Thoracic aorta (tissue), 2 donors: ENCODE results near the gene ZFYVE1. TPM values are rescaled to one million over a fixed set of nuclear protein-coding genes. Genes with fewer than 3 reads are reported as not detected.

Experiments
- ATAC-seq: fragments of 150-250 bp; one replicate; pipeline ENCODE4 v1.8.0; 2017; ENCODE audit warnings: low read depth; ENCODE audit not compliant: insufficient number of reproducible peaks, low FRiP score
- DNase-seq: peaks from one replicate; pipeline ENCODE4 v3.0.0-alpha.2; 2020; ENCODE audit warnings: low spot score
- H3K27ac ChIP-seq, 2 donors: fragments of 200-600 bp; sonication (generic); 1 replicate in 1 of 2; 2 replicates in 1 of 2; pipeline ENCODE4 v1.5.1; 2016; ENCODE audit warnings: mild to moderate bottlenecking in 2 of 2, moderate library complexity in 2 of 2
- H3K27me3 ChIP-seq: fragments of 200-600 bp; sonication (generic); replicated peaks from 2 replicates; pipeline ENCODE4 v1.6.0; 2016; ENCODE audit warnings: mild to moderate bottlenecking; ENCODE audit not compliant: insufficient read depth
- H3K36me3 ChIP-seq: fragments of 200-600 bp; sonication (generic); one replicate; pipeline ENCODE4 v1.5.1; 2016
- H3K4me1 ChIP-seq, 2 donors: fragments of 200-600 bp; sonication (generic); 1 replicate in 1 of 2; 2 replicates in 1 of 2; pipeline versions ENCODE4 v1.5.1 to v1.6.0; 2016; ENCODE audit warnings: low read depth in 2 of 2, mild to moderate bottlenecking in 1 of 2; ENCODE audit not compliant: control insufficient read depth in 1 of 2
- H3K4me3 ChIP-seq: fragments of 200-600 bp; sonication (generic); 2 replicates; pipeline ENCODE4 v1.5.1; 2016; ENCODE audit warnings: mild to moderate bottlenecking
- H3K9me3 ChIP-seq: fragments of 200-600 bp; sonication (generic); 2 replicates; pipeline ENCODE4 v1.5.1; 2016
- CTCF ChIP-seq: fragments of 200-600 bp; sonication (generic); IDR thresholded peaks from one replicate; pipeline ENCODE4 v1.5.1; 2019; ENCODE audit warnings: antibody characterized with exemption
- total RNA-seq, 2 donors: library from RNA; depleted of rRNA; stranded (reverse); fragments of >200 nt; gene quantifications; one replicate each; pipeline versions ENCODE4 v1.1.0 to v1.2.3, GENCODE V29; 2016

ZFYVE1 gene
- total RNA-seq, 2 donors from 2014 or later, result 21.5 to 31.6 TPM

GRCh38 chr14:73000073-73000472, 26.8 kb downstream of the ZFYVE1 start:
- no peak for TF ChIP-seq CTCF
- DNase-seq (no peak), ATAC-seq (no peak)
- peaks cover 27% of the 10 kb centered on the region for H3K36me3 ChIP-seq
- H3K9me3 ChIP-seq, result no peaks in the 10 kb centered on the region
- H3K27ac ChIP-seq, result no peak overlapping the region
- no peaks in the 10 kb centered on the region for H3K27me3 ChIP-seq
- no peaks in the 10 kb centered on the region for H3K4me1 ChIP-seq
- no peak overlapping the region for H3K4me3 ChIP-seq

- Histone ChIP-seq H3K9me3 (no peaks in the 10 kb centered on the region), H3K4me1 (no peaks in the 10 kb centered on the region), H3K36me3 (peaks cover 27% of the 10 kb centered on the region), H3K4me3 (no peak overlapping the region), H3K27ac (no peak overlapping the region), H3K27me3 (no peaks in the 10 kb centered on the region)
- no peak for DNase-seq
- TF ChIP-seq CTCF, result no peak
- ATAC-seq, result no peak
Observed at GRCh38 chr14:72999316-72999715, 27.6 kb downstream of the ZFYVE1 start.

- TF ChIP-seq CTCF, result no peak
- no peak overlapping the region for H3K4me3 ChIP-seq
- no peak overlapping the region for H3K27ac ChIP-seq
- H3K27me3 ChIP-seq, result no peaks in the 10 kb centered on the region
- H3K9me3 ChIP-seq, result no peaks in the 10 kb centered on the region
- H3K36me3 ChIP-seq, result peaks cover 24% of the 10 kb centered on the region
- ATAC-seq (no peak), DNase-seq (no peak)
- H3K4me1 ChIP-seq, result no peaks in the 10 kb centered on the region
Observed at GRCh38 chr14:72998252-72998903, 28.5 kb downstream of the ZFYVE1 start.

GRCh38 chr14:72996916-72997315, 30.0 kb downstream of the ZFYVE1 start:
- DNase-seq, result no peak
- ATAC-seq, result no peak
- H3K4me1 ChIP-seq, result no peaks in the 10 kb centered on the region
- H3K27ac ChIP-seq, result no peak overlapping the region
- H3K9me3 ChIP-seq, result no peaks in the 10 kb centered on the region
- H3K27me3 ChIP-seq, result no peaks in the 10 kb centered on the region
- no peak for TF ChIP-seq CTCF
- no peak overlapping the region for H3K4me3 ChIP-seq
- peaks cover 33% of the 10 kb centered on the region for H3K36me3 ChIP-seq

- ATAC-seq (no peak), DNase-seq (no peak)
- H3K4me1 ChIP-seq, result no peaks in the 10 kb centered on the region
- no peaks in the 10 kb centered on the region for H3K9me3 ChIP-seq
- peaks cover 37% of the 10 kb centered on the region for H3K36me3 ChIP-seq
- H3K27me3 ChIP-seq, result no peaks in the 10 kb centered on the region
- H3K27ac ChIP-seq, result no peak overlapping the region
- no peak overlapping the region for H3K4me3 ChIP-seq
- no peak for TF ChIP-seq CTCF
Observed at GRCh38 chr14:72990171-72990570, 36.7 kb downstream of the ZFYVE1 start.
